SU-DHL-6 (cell line): Measurements from ENCODE around the gene CPZ.

Experiments
- H2AFZ ChIP-seq: fragments of 200-600 bp; sonication (generic); 2 replicates; pipeline ENCODE4 v1.6.1; 2014; ENCODE audit warnings: low read depth, mild to moderate bottlenecking, moderate library complexity, mixed read lengths, antibody characterized with exemption, low read length; ENCODE audit not compliant: severe bottlenecking
- H3F3A ChIP-seq: fragments of 200-600 bp; shearing (Covaris generic); 2 replicates; pipeline ENCODE4 v1.6.0; 2016; ENCODE audit warnings: antibody characterized with exemption, mild to moderate bottlenecking; ENCODE audit not compliant: insufficient read depth
- H3K27ac ChIP-seq: fragments of 200-600 bp; sonication (generic); 2 replicates; pipeline ENCODE4 v1.5.1; 2016; ENCODE audit warnings: low read depth, mild to moderate bottlenecking, low read length, moderate library complexity, mixed read lengths
- H3K27me3 ChIP-seq: fragments of 200-600 bp; sonication (generic), shearing (Covaris generic); 2 replicates; pipeline ENCODE4 v1.6.0; 2014; ENCODE audit warnings: mild to moderate bottlenecking, low read length
- H3K36me3 ChIP-seq: fragments of 200-600 bp; sonication (generic); 2 replicates; pipeline ENCODE4 v1.6.1; 2014; ENCODE audit warnings: mild to moderate bottlenecking, low read length, mixed read lengths
- H3K4me2 ChIP-seq: fragments of 300-600, 200-600 bp; shearing (Covaris generic), sonication (generic); 2 replicates; pipeline ENCODE4 v1.6.0; 2014; ENCODE audit warnings: low read length, low read depth, mild to moderate bottlenecking; ENCODE audit not compliant: poor library complexity, severe bottlenecking
- H3K4me3 ChIP-seq: fragments of 200-600 bp; sonication (generic); 2 replicates; pipeline ENCODE4 v1.5.1; 2014; ENCODE audit warnings: antibody characterized with exemption, low read length, mild to moderate bottlenecking, mixed read lengths; ENCODE audit not compliant: insufficient read depth, poor library complexity, severe bottlenecking
- H3K79me2 ChIP-seq: fragments of 200-600 bp; sonication (generic); 2 replicates; pipeline ENCODE4 v1.6.1; 2014; ENCODE audit warnings: mild to moderate bottlenecking, low read length, moderate library complexity; ENCODE audit not compliant: insufficient read depth
- H3K9ac ChIP-seq: fragments of 200-600 bp; sonication (generic); 2 replicates; pipeline ENCODE4 v1.7.0; 2014; ENCODE audit warnings: mild to moderate bottlenecking, low read length
- H3K9me2 ChIP-seq: fragments of 200-600 bp; sonication (generic); replicated peaks from 2 replicates; pipeline ENCODE4 v1.6.1; 2014; ENCODE audit warnings: low read length; ENCODE audit not compliant: insufficient read depth
- H3K9me3 ChIP-seq: fragments of 200-600 bp; sonication (generic); 2 replicates; pipeline ENCODE4 v1.6.1; 2014; ENCODE audit warnings: low read length, mixed read lengths; ENCODE audit not compliant: insufficient read depth
- H4K20me1 ChIP-seq: fragments of 200-600 bp; sonication (generic); 2 replicates; pipeline ENCODE4 v1.6.1; 2014; ENCODE audit warnings: low read depth, mild to moderate bottlenecking, antibody characterized with exemption, low read length, moderate library complexity, mixed read lengths
- EZH2phosphoT487 ChIP-seq: fragments of 200-600 bp; sonication (generic), shearing (Covaris generic); conservative IDR thresholded peaks from 2 replicates; pipeline ENCODE4 v1.6.1; 2018; ENCODE audit warnings: mild to moderate bottlenecking, antibody characterized with exemption, low read length, moderate library complexity, mixed read lengths
- TF ChIP-seq, protein P1 (sequence below): fragments of 200-600 bp; sonication (generic); IDR thresholded peaks from one replicate; pipeline ENCODE4 v1.5.1; 2017; ENCODE audit warnings: antibody characterized with exemption, mild to moderate bottlenecking, low read length, moderate library complexity; ENCODE audit not compliant: insufficient read depth, poor library complexity, severe bottlenecking

Gene CPZ

DNA sequence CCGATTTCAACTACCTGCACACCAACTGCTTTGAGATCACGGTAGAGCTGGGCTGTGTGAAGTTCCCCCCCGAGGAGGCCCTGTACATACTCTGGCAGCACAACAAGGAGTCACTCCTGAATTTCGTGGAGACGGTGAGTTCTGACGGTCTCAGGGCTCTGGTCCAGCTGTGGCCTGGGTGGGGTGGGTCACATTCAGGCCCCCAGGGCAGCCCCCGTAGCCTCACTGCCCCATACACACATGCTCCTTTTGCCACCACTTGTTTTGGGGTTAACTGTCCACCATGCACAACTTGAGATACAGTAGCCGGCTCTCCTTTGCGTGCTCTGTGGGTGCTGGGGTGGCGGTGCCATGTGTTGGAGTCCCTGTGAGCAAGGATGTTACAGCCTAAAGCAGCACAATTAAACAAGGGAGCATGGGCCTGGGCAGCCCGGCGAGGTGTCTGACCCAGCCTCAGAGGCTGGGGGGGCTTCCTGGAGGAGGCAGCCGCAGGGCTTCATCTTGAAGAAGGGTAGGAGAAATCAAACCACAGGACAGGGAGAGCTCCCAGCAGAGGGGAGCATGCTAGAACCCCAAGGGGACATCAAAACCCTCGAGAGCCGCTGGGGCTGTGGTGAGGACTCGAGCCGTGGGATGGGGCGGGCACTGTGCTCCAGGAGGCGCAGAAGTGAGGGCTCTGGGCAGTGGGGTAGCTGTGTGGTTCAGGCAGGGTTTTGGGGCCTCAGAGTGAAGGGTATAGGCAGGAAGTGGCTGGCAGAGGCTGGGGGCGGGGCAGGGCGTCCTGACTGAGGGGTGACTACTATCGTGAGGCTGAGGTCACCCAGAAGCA lies 22.0 kb downstream of the CPZ start:
- Histone ChIP-seq H3K4me3 (no peak overlapping the region), H3K9me3 (no peaks in the 10 kb centered on the region), H2AFZ (no peak overlapping the region), H3F3A (no peaks in the 10 kb centered on the region), H3K27me3 (no peaks in the 10 kb centered on the region), H3K9me2 (no peaks in the 10 kb centered on the region), H3K9ac (no peak overlapping the region), H4K20me1 (no peaks in the 10 kb centered on the region), H3K36me3 (no peaks in the 10 kb centered on the region), H3K4me2 (no peak overlapping the region), H3K27ac (no peak overlapping the region), H3K79me2 (no peaks in the 10 kb centered on the region)
- no peak for TF ChIP-seq EZH2phosphoT487
- TF ChIP-seq, protein P1, sequence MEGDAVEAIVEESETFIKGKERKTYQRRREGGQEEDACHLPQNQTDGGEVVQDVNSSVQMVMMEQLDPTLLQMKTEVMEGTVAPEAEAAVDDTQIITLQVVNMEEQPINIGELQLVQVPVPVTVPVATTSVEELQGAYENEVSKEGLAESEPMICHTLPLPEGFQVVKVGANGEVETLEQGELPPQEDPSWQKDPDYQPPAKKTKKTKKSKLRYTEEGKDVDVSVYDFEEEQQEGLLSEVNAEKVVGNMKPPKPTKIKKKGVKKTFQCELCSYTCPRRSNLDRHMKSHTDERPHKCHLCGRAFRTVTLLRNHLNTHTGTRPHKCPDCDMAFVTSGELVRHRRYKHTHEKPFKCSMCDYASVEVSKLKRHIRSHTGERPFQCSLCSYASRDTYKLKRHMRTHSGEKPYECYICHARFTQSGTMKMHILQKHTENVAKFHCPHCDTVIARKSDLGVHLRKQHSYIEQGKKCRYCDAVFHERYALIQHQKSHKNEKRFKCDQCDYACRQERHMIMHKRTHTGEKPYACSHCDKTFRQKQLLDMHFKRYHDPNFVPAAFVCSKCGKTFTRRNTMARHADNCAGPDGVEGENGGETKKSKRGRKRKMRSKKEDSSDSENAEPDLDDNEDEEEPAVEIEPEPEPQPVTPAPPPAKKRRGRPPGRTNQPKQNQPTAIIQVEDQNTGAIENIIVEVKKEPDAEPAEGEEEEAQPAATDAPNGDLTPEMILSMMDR: no peak

DNA sequence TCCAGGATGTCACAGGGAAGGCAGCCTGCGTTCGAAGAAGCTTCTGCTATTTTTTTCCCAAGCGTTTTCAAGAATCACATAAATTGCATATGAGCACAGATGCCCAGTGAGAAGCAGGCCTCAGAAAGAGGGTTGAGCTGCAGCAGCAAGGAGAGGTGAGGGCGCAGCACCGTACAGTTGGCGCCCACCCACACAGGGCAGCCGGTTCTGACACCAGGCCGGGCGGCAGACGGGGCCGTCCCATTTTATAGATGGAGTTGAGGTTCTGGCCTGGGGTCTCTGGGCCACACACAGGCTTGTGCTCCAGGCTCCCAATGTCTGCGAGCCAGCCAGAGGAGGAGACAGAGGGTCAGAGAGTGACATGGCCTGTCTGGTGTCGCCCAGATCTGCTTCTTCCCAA lies 22.8 kb downstream of the CPZ start:
- no peaks in the 10 kb centered on the region for H3F3A ChIP-seq
- TF ChIP-seq, protein P1: no peak
- TF ChIP-seq EZH2phosphoT487: no peak

DNA sequence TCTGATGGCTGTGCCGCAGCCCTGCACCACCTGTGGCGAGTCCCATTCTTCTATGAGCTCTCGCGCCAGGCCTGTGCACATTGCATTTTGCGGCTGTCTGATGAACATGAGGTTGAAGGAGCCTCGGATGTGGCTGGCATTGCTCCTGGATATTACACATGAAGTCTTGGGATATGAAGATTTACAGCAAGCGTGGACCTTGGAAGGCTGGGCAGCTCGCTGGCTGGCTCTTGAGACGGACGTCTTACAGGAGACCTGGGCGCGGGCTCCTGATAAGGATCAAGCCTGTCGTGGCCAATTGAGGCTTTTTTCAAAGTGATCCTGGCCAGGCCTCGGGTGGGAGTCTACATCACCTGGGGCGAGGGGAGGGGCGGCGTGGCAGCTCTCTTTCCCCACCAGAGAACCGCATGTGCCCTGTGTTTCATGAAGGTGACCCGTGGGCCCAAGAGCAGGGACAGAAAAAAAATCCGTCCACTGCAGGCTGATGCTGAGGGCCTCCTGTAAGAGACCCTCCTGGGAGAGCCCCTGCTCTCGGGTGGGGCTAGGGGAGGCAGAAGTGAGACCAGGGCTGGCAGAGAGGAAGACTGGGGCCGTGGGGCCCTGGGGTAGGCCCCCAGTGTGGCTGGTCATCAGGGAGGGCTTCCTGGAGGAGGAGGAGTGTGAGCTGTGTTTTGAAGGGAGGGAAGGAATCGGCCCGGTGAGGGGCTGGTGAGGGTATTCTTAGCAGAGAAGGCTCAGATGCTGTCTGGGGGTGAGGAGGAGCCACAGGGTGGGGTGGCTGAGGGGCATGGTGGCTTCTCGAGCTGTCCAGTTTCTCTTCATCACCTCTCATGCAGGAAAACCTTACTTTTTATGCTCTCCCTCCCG lies 23.6 kb downstream of the CPZ start:
- Histone ChIP-seq H2AFZ (no peak overlapping the region), H3K4me2 (no peak overlapping the region), H3K27ac (no peak overlapping the region), H3K9me2 (no peaks in the 10 kb centered on the region), H3K9ac (no peak overlapping the region), H4K20me1 (no peaks in the 10 kb centered on the region), H3F3A (no peaks in the 10 kb centered on the region), H3K36me3 (no peaks in the 10 kb centered on the region), H3K9me3 (no peaks in the 10 kb centered on the region), H3K27me3 (no peaks in the 10 kb centered on the region), H3K4me3 (no peak overlapping the region), H3K79me2 (no peaks in the 10 kb centered on the region)
- TF ChIP-seq EZH2phosphoT487: no peak
- TF ChIP-seq, protein P1: no peak

More for the DNA sequence above, 22.8 kb downstream of the CPZ start:
- no peak overlapping the region for H3K4me3 ChIP-seq
- no peaks in the 10 kb centered on the region for H3K9me3 ChIP-seq
- H3K9me2 ChIP-seq: no peaks in the 10 kb centered on the region
- no peaks in the 10 kb centered on the region for H3K79me2 ChIP-seq
- no peaks in the 10 kb centered on the region for H3K27me3 ChIP-seq
- H2AFZ ChIP-seq: no peak overlapping the region
- no peaks in the 10 kb centered on the region for H4K20me1 ChIP-seq
- H3K9ac ChIP-seq: no peak overlapping the region
- no peak overlapping the region for H3K4me2 ChIP-seq
- no peak overlapping the region for H3K27ac ChIP-seq
- no peaks in the 10 kb centered on the region for H3K36me3 ChIP-seq
